Esophagus muscularis mucosa (tissue), 4 donors: ENCODE data around the gene METTL9. TPM values are rescaled to one million over a fixed set of nuclear protein-coding genes. Genes with fewer than 3 reads are reported as not detected.

Experiments used
- DNase-seq: peaks from one replicate; pipeline ENCODE4 v3.0.0-alpha.2; 2017; ENCODE audit errors: extremely low spot score
- H3K27ac ChIP-seq, 4 donors: fragments of 200-600 bp; sonication (generic); replicated peaks in 1 of 4; 1 replicate in 3 of 4; 2 replicates in 1 of 4; pipeline ENCODE4 v1.5.1; 2016 to 2019; ENCODE audit warnings: mild to moderate bottlenecking in 1 of 4
- H3K27me3 ChIP-seq, 4 donors: fragments of 200-600 bp; sonication (generic); one replicate each; pipeline versions ENCODE4 v1.5.1 to v1.6.0; 2016 to 2019
- H3K36me3 ChIP-seq, 4 donors: fragments of 200-600 bp; sonication (generic); one replicate each; pipeline ENCODE4 v1.5.1; 2016 to 2019
- H3K4me1 ChIP-seq, 4 donors: fragments of 200-600 bp; sonication (generic); one replicate each; pipeline ENCODE4 v1.5.1; 2016 to 2019
- H3K4me3 ChIP-seq, 4 donors: fragments of 200-600 bp; sonication (generic); 1 replicate in 2 of 4; 2 replicates in 2 of 4; pipeline ENCODE4 v1.5.1; 2016 to 2019; ENCODE audit warnings: mild to moderate bottlenecking in 4 of 4, moderate library complexity in 1 of 4
- H3K9me3 ChIP-seq, 4 donors: fragments of 200-600 bp; sonication (generic); 1 replicate in 3 of 4; 2 replicates in 1 of 4; pipeline ENCODE4 v1.5.1; 2016 to 2019
- CTCF ChIP-seq, 3 experiments: fragments of 200-600 bp in 2 of 3; fragments of 450-650 bp in 1 of 3; sonication (generic) in 2 of 3; IDR thresholded peaks; one replicate each; pipeline ENCODE4 v1.5.1; 2017 to 2019; ENCODE audit warnings: antibody characterized with exemption in 3 of 3, mild to moderate bottlenecking in 2 of 3, moderate library complexity in 1 of 3
- EP300 ChIP-seq: sonication (generic); formaldehyde crosslinking; IDR thresholded peaks from one replicate; pipeline ENCODE4 v1.6.1; 2017; ENCODE audit warnings: antibody characterized with exemption
- POLR2A ChIP-seq: fragments of 450-650 bp; IDR thresholded peaks from one replicate; pipeline ENCODE4 v1.6.1; 2017; ENCODE audit warnings: antibody characterized with exemption, moderate library complexity, mild to moderate bottlenecking, low read depth
- POLR2AphosphoS5 ChIP-seq, 2 donors: sonication (generic); formaldehyde crosslinking; IDR thresholded peaks; one replicate each; pipeline ENCODE4 v1.6.1; 2017; ENCODE audit warnings: antibody characterized with exemption in 2 of 2
- WGBS: methylation state at CpG from one replicate; pipeline ENCODE4 v1.1.5; 2018; 5-methylcytosine and 5-hydroxymethylcytosine counted together
- intact Hi-C: fragments of 100-400 bp; cut with DNase I; formaldehyde crosslinking; loops from one replicate; pipeline ENCODE4 v1.15.1; 2023
- total RNA-seq, 4 donors: library from RNA; depleted of rRNA; stranded (reverse); fragments of >200 nt; gene quantifications; one replicate each; pipeline versions ENCODE4 v1.1.0 to v1.2.1, GENCODE V29; 2016

METTL9 gene
- total RNA-seq, 4 donors from 2014 or later = 70.2 to 122 (median 106) TPM

DNA sequence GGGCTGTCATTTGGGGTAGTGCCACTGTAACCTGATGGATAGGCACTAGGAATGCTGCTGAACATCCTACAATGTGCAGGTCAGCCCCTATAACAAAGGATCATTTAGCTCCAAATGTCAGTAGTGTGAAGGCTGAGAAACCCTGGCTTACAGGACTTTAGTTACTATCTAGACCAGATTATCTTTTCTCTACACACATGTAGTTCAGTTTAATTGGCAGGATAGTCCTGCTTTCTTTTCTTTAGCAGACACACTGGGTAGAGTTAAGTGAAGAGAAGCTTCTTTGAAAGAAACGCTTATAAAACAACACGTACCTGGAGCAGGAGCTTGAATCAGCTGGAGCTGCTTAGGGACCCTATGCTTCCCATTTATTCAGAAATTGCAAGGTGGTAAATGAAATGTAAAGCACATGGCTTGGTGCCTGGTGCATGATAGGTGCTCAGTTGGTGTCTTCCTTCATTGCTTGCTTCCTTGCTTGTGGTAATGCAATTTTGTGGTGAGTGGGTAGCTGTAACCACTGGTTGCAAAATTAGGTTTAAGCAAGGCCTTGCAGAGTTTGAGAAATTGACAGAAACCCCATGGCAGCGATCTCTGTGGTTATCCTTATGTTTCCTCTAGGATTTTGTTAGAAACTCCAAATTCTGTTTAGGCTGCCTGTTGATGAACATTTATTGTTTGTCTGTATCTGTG, 9.4 kb downstream of the METTL9 start:
- Histone ChIP-seq H3K4me3 (no peak overlapping the region), H3K9me3 (no peaks in the 10 kb centered on the region), H3K27ac (no peak overlapping the region), H3K36me3 (no peaks in the 10 kb centered on the region), H3K4me1 (peaks cover 24 to 89% (median 76%) of the 10 kb centered on the region in 4 donors), H3K27me3 (no peaks in the 10 kb centered on the region)
- WGBS = 78% methylated on average over 3 of the region's 3 CpGs
- no peak for DNase-seq
- intact Hi-C loops = no loop called here
- TF ChIP-seq EP300 (no peak), POLR2AphosphoS5 (IDR thresholded peaks at IDR 0.05) (no peak), POLR2A (no peak), CTCF (IDR thresholded peaks at IDR 0.05) (no peak)

DNA sequence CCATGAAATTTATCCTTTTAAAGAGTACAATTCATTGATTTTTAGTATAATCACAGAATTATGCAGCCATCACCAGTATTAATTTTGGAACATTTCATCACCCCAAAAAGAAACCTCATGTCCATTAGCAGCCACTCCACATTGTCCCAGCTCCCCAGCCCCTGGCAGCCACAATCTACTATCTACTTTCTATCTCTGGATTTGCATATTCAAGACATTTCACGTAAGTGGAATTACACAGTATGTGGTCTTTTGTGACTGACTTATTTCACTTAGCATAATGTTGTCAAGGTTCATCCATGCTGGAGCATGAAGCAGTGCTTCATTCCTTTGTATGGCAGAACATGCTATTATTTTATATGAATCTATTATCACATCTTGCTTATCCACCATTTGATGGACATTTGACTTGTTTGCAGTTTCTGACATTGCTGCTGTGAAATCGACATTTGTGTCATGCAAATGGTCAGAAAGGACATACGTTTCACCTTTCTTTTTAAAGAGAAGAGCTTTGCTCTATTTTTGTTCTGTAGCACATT, 10.7 kb downstream of the METTL9 start:
- TF ChIP-seq POLR2AphosphoS5 (IDR thresholded peaks at IDR 0.05) = no peak
- no peak overlapping the region for H3K27ac ChIP-seq
- 91% methylated on average over 3 of the region's 3 CpGs for WGBS
- intact Hi-C loops = no loop called here
- DNase-seq = no peak
- H3K4me3 ChIP-seq = no peak overlapping the region
- H3K9me3 ChIP-seq = no peaks in the 10 kb centered on the region
- H3K4me1 ChIP-seq = peaks cover 24 to 76% (median 64%) of the 10 kb centered on the region in 4 donors
- H3K27me3 ChIP-seq = no peaks in the 10 kb centered on the region
- no peaks in the 10 kb centered on the region for H3K36me3 ChIP-seq

DNA sequence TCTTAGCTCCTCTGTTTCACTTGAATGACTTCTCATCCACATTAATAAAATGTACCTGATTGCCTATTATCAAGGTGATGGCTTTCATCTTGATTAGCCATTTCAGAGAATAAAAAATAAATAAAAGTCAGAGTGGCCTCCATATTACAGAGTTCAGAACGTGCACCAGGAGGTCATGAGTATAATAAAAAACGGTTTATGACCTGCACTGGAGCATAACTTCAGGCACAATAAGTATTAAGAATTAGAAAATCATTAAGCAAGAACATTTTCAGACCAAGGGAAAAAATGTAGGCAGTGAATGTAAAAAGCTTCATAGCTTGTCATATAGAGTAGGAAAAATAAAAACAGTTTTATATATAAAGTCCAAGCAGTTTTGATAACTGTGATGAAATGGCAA, 11.4 kb downstream of the METTL9 start:
- peaks cover 24 to 70% (median 61%) of the 10 kb centered on the region in 4 donors for H3K4me1 ChIP-seq
- H3K9me3 ChIP-seq = no peaks in the 10 kb centered on the region
- H3K4me3 ChIP-seq = no peak overlapping the region
- 69% methylated on average over 2 of the region's 2 CpGs for WGBS
- TF ChIP-seq POLR2AphosphoS5 (IDR thresholded peaks at IDR 0.05) = no peak
- TF ChIP-seq CTCF (IDR thresholded peaks at IDR 0.05) = no peak
- TF ChIP-seq EP300 = no peak
- no peak for TF ChIP-seq POLR2A
- no peaks in the 10 kb centered on the region for H3K27me3 ChIP-seq
- no peak overlapping the region for H3K27ac ChIP-seq
- no peak for DNase-seq
- intact Hi-C loops = no loop called here
- no peaks in the 10 kb centered on the region for H3K36me3 ChIP-seq

DNA sequence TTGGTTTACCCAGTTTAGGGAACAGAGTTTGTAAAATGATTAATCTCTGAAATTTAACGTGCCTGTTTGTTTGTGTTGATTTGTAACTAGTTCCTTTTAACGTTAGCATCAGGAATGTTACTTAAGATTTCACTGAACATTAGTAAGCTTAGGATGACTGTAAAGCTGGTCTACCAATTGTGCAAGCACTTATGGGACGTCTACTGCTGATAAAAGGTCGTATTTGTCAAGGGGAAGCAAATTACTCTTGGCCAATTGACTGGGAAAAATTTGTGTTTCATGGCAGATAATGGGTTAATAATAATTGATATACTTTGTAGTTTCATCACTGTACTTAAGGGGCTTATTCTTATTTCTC, 11.8 kb downstream of the METTL9 start:
- no peaks in the 10 kb centered on the region for H3K36me3 ChIP-seq
- no peak overlapping the region for H3K4me3 ChIP-seq
- TF ChIP-seq POLR2A = no peak
- TF ChIP-seq EP300 = no peak
- no peak for TF ChIP-seq CTCF (IDR thresholded peaks at IDR 0.05)
- no peak for TF ChIP-seq POLR2AphosphoS5 (IDR thresholded peaks at IDR 0.05)
- WGBS = 61% methylated on average over 4 of the region's 4 CpGs
- no peaks in the 10 kb centered on the region for H3K9me3 ChIP-seq
- peak overlapping the region in 1 of 4 donors; percentile 56 for H3K27ac ChIP-seq
- no peak for DNase-seq
- H3K4me1 ChIP-seq = peaks cover 24 to 65% (median 57%) of the 10 kb centered on the region in 4 donors
- no peaks in the 10 kb centered on the region for H3K27me3 ChIP-seq
- intact Hi-C loops = no loop called here

GRCh38 chr16:21611556-21612384, 12.4 kb downstream of the METTL9 start:
- WGBS = 60% methylated on average over 7 of the region's 7 CpGs
- Histone ChIP-seq H3K36me3 (no peaks in the 10 kb centered on the region), H3K27me3 (no peaks in the 10 kb centered on the region), H3K9me3 (no peaks in the 10 kb centered on the region), H3K4me1 (peaks cover 24 to 62% (median 54%) of the 10 kb centered on the region in 4 donors), H3K4me3 (no peak overlapping the region), H3K27ac (peak overlapping the region; percentile 11 to 56 (median 31))
- DNase-seq = no peak
- intact Hi-C loops = no loop called here
- TF ChIP-seq POLR2AphosphoS5 (IDR thresholded peaks at IDR 0.05) (no peak), POLR2A (no peak), CTCF (IDR thresholded peaks at IDR 0.05) (no peak), EP300 (no peak)
